ENCODE measurements around the gene FOXN4. TPM values are rescaled to one million over a fixed set of nuclear protein-coding genes. Genes with fewer than 3 reads are reported as not detected.

Gene FOXN4
- total RNA-seq, 2 donors from 2014 or later, result not detected

GRCh38 chr12:109232731-109233130 is 76.4 kb downstream of the FOXN4 start:
- TF ChIP-seq CTCF (IDR thresholded peaks at IDR 0.05), result no peak

GRCh38 chr12:109230193-109230592 is 78.9 kb downstream of the FOXN4 start:
- Histone ChIP-seq H3K27me3 (no peaks in the 10 kb centered on the region), H3K27ac (no peak overlapping the region), H3K36me3 (no peaks in the 10 kb centered on the region), H3K4me1 (no peaks in the 10 kb centered on the region), H3K4me3 (no peak overlapping the region), H3K9ac (ENCODE audit: low read depth in 2 of 2, low read length in 2 of 2) (no peak overlapping the region), H3K9me3 (no peaks in the 10 kb centered on the region)
- intact Hi-C loops (cut with DNase I), result no loop called here
- no peak for DNase-seq
- no peak for TF ChIP-seq CTCF (IDR thresholded peaks at IDR 0.05)

More at GRCh38 chr12:109232731-109233130, 76.4 kb downstream of the FOXN4 start:
- H3K27me3 ChIP-seq, result no peaks in the 10 kb centered on the region
- H3K4me3 ChIP-seq, result no peak overlapping the region
- intact Hi-C loops (cut with DNase I), result no loop called here
- no peak for DNase-seq
- H3K9me3 ChIP-seq, result no peaks in the 10 kb centered on the region
- no peaks in the 10 kb centered on the region for H3K4me1 ChIP-seq
- no peak overlapping the region for H3K27ac ChIP-seq
- H3K36me3 ChIP-seq, result no peaks in the 10 kb centered on the region
- no peak overlapping the region for H3K9ac ChIP-seq (ENCODE audit: low read depth in 2 of 2, low read length in 2 of 2)

- H3K9ac ChIP-seq (ENCODE audit: low read depth in 2 of 2, low read length in 2 of 2), result no peak overlapping the region
- intact Hi-C loops (cut with DNase I), result no loop called here
- DNase-seq, result no peak
- H3K27ac ChIP-seq, result no peak overlapping the region
- no peak overlapping the region for H3K4me3 ChIP-seq
- no peaks in the 10 kb centered on the region for H3K4me1 ChIP-seq
- no peak for TF ChIP-seq CTCF (IDR thresholded peaks at IDR 0.05)
- H3K27me3 ChIP-seq, result no peaks in the 10 kb centered on the region
- H3K36me3 ChIP-seq, result no peaks in the 10 kb centered on the region
- no peaks in the 10 kb centered on the region for H3K9me3 ChIP-seq
Measured at GRCh38 chr12:109228664-109229063, 80.4 kb downstream of the FOXN4 start.

Other genes starting within 250 kb of the FOXN4 start
- 1 to 10 TPM; 5.0 to 8.9 TPM for gene ALKBH2, start 215.8 kb downstream of the FOXN4 start, total RNA-seq
- 10 to 100 TPM; 48.7 to 68.3 TPM for gene UNG, start 211.7 kb downstream of the FOXN4 start, total RNA-seq
- gene ACACB, start 192.7 kb downstream of the FOXN4 start, total RNA-seq, result 10 to 100 TPM; 21.3 to 32.8 TPM
- gene MYO1H, start 38.6 kb upstream of the FOXN4 start, total RNA-seq, result under 1 TPM in 1 of 2 donors, not detected in 1; 0.21 TPM
- gene KCTD10, start 168.0 kb upstream of the FOXN4 start, total RNA-seq, result 10 to 100 TPM; 50.3 to 74.8 TPM
- 10 to 100 TPM; 44.6 to 52.0 TPM for gene UBE3B, start 168.3 kb upstream of the FOXN4 start, total RNA-seq